ENCODE data around the gene PLEKHH3. TPM values are rescaled to one million over a fixed set of nuclear protein-coding genes. Genes with fewer than 3 reads are reported as not detected.

PLEKHH3 gene
- total RNA-seq, 4 donors from 2014 or later = 41.0 to 55.8 (median 55.1) TPM

DNA sequence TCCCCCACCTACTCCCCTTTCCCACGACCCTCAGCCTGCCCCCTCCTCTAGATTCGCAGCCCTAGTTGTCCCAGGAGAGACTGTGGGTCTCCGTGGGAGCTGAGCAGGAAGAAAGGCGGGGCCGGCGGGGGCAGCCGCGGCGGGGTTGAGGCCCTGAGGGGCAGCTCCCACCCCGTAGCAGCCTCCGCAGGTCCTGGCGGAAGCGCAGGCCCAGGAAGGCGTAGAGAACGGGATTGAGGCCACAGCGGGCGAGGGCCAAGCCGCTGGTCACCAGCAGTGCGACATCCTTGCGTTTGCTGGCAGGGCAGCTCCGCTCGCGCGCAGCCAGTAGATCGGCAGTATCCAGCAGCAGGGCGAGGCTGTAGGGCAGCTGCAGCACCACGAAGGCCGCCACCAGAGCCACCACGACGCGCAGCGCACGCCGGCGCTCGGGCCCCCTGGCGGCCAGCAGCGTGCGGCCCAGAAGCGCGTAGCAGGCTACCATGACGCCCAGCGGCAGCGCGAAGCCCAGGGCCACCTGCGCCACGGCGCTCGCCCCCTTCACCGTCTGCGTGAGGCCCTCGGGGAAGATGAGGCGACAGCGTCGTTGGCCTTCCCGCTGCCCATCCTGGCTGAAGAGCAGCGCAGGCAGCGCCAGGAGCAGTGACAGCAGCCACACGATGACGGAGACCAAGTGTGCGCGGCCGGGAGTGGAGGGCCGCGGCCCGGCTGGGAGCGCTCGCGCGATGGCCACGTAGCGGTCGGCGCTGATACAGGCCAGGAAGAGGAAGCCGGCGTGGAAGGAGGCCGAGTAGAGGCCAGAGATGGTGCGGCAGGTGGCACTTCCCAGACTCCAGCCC lies 2.9 kb upstream of the PLEKHH3 start:
- TF ChIP-seq POLR2A (IDR thresholded peaks at IDR 0.05) = peak in 2 of 4 donors; percentile 10 to 24
- TF ChIP-seq, protein P1, sequence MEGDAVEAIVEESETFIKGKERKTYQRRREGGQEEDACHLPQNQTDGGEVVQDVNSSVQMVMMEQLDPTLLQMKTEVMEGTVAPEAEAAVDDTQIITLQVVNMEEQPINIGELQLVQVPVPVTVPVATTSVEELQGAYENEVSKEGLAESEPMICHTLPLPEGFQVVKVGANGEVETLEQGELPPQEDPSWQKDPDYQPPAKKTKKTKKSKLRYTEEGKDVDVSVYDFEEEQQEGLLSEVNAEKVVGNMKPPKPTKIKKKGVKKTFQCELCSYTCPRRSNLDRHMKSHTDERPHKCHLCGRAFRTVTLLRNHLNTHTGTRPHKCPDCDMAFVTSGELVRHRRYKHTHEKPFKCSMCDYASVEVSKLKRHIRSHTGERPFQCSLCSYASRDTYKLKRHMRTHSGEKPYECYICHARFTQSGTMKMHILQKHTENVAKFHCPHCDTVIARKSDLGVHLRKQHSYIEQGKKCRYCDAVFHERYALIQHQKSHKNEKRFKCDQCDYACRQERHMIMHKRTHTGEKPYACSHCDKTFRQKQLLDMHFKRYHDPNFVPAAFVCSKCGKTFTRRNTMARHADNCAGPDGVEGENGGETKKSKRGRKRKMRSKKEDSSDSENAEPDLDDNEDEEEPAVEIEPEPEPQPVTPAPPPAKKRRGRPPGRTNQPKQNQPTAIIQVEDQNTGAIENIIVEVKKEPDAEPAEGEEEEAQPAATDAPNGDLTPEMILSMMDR (IDR thresholded peaks at IDR 0.05) = peak; percentile 92 to 98 (median 95)

DNA sequence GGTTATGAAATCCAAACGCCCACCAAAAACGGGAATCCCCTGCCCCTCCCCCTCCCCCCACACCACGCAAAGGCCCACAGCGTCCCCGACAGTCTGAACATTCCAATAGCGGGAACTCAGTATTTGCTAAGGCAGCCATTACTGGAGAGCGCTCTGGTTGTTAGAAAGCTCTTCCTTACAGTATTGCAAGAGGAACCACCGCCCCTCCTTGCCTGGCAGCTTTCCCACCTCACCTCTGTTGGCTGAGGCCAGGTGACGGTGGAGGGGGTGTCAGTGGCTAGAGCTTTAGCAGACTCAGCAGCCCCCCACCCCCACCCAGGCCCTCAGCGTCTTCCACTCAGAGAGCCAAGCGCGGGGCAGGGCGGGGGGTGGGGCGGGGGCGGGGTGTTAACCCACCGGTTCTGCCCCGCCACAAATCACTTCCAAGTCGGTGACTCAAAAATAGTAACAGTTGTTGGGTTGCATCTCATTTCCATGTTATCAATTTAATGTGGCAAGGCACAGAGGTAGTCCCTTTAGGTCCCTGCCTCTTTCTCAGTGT lies 2.2 kb upstream of the PLEKHH3 start:
- Histone ChIP-seq H3K36me3 (peaks cover 0 to under 1% (median 0%) of the 10 kb centered on the region in 3 donors), H3K27me3 (peaks cover 0 to 30% (median 0%) of the 10 kb centered on the region in 4 donors), H3K9me3 (no peaks in the 10 kb centered on the region), H3K27ac (peak overlapping the region; percentile 98 to 99 (median 98)), H3K4me3 (peak overlapping the region; percentile 83 to 97 (median 94)), H3K4me1 (peaks cover 59 to 91% (median 66%) of the 10 kb centered on the region in 3 donors)
- no peak for TF ChIP-seq POLR2A (IDR thresholded peaks at IDR 0.05)
- TF ChIP-seq, protein P1 (IDR thresholded peaks at IDR 0.05) = no peak
- 0% methylated on average over 5 to 11 of the region's 18 CpGs for WGBS, 2 donors
- intact Hi-C loops (cut with DNase I) = no loop called here
- no peak for DNase-seq

More for the DNA sequence above, 2.9 kb upstream of the PLEKHH3 start:
- peak overlapping the region; percentile 98 to 99 (median 98) for H3K27ac ChIP-seq
- 0 to 16% methylated on average over 9 to 12 of the region's 78 CpGs for WGBS, 2 donors
- H3K9me3 ChIP-seq = no peaks in the 10 kb centered on the region
- H3K36me3 ChIP-seq = no peaks in the 10 kb centered on the region
- H3K27me3 ChIP-seq = peaks cover 0 to 29% (median 0%) of the 10 kb centered on the region in 4 donors
- intact Hi-C loops (cut with DNase I) = loop anchor here (5.0 kb wide), 1 partner anchor 102 kb away; the partner anchor contains the start of gene PSMC3IP
- H3K4me1 ChIP-seq = peaks cover 52 to 88% (median 62%) of the 10 kb centered on the region in 3 donors
- peak overlapping the region; percentile 83 to 97 (median 94) for H3K4me3 ChIP-seq
- DNase-seq = no peak

DNA sequence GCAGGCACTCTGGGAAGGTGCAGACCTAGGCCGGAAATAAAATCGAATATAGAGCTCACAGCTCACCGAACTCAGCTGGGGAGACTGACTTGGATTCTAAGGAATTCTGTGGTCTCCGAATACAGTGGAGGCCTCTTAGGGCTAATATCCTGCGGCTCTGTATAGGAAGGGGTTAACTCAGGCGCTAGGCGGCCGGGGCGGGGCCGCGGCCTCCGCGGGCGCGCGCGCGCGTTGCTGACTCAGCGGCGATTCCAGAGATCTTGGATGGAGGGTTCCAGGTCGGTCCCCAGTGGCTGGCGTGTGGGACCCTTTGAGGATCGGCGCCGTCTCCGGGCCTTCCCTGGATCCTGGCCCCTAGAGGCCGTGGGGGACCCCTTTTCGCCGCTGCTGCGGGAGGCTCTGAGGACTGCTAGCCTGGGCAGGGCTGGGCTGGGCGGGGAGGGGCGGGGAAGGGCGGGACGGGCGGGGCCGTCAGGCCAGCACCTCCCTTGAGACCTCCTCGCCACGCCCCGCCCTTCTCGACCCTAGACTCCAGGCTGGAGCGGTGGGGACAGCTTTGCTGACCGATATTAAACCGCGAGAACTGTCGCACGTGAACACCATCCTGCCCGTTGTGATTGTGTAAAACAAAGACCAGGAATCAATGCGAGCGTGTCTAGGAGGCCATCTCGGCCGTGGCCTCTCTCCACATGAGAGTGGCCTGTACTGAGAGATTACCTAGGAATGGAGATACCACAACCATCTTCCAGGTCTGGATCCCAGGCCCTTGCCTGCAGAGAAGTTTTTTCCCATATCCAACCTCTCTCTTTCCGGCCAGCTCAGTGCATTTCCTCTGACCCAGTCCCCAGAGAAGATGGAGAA lies 1.4 kb upstream of the PLEKHH3 start:
- intact Hi-C loops (cut with DNase I) = no loop called here
- WGBS, 2 donors = 0% methylated on average over 10 to 14 of the region's 53 CpGs
- peaks cover 61 to 91% (median 66%) of the 10 kb centered on the region in 3 donors for H3K4me1 ChIP-seq

DNA sequence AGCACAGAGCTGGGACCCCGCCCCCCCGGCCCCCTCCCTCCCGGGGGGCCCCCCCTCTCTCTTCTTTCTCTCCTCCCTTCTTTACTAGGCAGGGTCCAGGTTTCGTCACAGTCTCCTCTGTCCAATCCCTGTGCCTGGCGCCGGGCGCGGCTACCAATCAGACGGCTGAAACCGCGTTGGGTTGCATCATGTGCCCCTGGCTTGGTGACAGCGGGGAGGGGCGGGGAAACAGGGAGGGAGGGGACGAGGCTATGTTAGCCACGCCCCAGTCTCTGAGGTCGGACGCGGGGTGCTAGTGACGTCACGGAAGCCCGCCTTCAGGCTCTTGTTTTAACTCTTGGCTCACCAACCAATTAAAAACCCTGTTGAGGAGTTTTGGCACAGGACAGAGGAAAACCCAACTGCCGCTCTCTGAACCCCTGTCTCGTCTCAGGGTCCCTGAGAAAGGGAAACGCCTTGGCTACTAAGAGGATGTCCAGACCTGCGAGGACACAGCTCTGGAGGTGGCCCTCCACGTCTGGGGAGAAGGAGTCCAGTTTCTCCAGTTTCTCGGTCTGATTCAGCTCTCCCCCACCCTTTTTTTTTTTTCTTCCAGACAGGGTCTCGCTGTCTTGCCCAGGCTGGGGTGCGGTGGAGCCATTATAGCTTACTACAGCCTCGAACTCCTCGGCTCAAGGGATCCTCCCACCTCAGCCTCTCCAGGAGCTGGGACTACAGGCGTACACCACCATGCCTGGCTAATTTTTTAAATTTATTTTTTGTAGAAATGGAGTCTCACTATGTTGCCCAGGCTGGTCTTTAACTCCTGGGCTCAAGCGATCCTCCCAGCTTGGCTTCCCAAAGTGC lies 441 bp upstream of the PLEKHH3 start:
- intact Hi-C loops (cut with DNase I) = no loop called here
- 2 to 4% methylated on average over 10 to 16 of the region's 33 CpGs for WGBS, 2 donors
- H3K27me3 ChIP-seq = peaks cover 0 to 27% (median 0%) of the 10 kb centered on the region in 4 donors
- TF ChIP-seq POLR2A (IDR thresholded peaks at IDR 0.05) = no peak
- TF ChIP-seq, protein P1 (IDR thresholded peaks at IDR 0.05) = no peak
- DNase-seq = peak; percentile 98
- peak overlapping the region; percentile 98 to 99 (median 98) for H3K27ac ChIP-seq
- peak overlapping the region; percentile 83 to 97 (median 94) for H3K4me3 ChIP-seq
- H3K4me1 ChIP-seq = peaks cover 55 to 91% (median 61%) of the 10 kb centered on the region in 3 donors
- no peaks in the 10 kb centered on the region for H3K9me3 ChIP-seq
- H3K36me3 ChIP-seq = peaks cover 0 to 18% (median 7%) of the 10 kb centered on the region in 3 donors

More for the DNA sequence above, 1.4 kb upstream of the PLEKHH3 start:
- H3K36me3 ChIP-seq = peaks cover 0 to 9% (median 3%) of the 10 kb centered on the region in 3 donors
- peak overlapping the region; percentile 98 to 99 (median 98) for H3K27ac ChIP-seq
- peaks cover 0 to 30% (median 0%) of the 10 kb centered on the region in 4 donors for H3K27me3 ChIP-seq
- no peaks in the 10 kb centered on the region for H3K9me3 ChIP-seq
- peak overlapping the region; percentile 83 to 97 (median 94) for H3K4me3 ChIP-seq
- TF ChIP-seq, protein P1 (IDR thresholded peaks at IDR 0.05) = peak in 1 of 6 experiments; percentile 2
- TF ChIP-seq POLR2A (IDR thresholded peaks at IDR 0.05) = peak in 1 of 4 donors; percentile 47
- peak; percentile 63 for DNase-seq

All from esophagus squamous epithelium (tissue), 5 donors.